22Rv1 (cell line): ENCODE data around the gene VPS33A.

ENCODE experiments used
- H3K27ac ChIP-seq: fragments of 450-650 bp; 2 replicates; pipeline ENCODE4 v1.5.1; 2017
- ZFX ChIP-seq: fragments of 450-650 bp; IDR thresholded peaks from 2 replicates; pipeline ENCODE4 v1.6.1; 2017; ENCODE audit warnings: antibody characterized with exemption, borderline replicate concordance
- TF ChIP-seq, protein P1 (sequence below): fragments of 450-650 bp; IDR thresholded peaks from 2 replicates; pipeline ENCODE4 v1.5.1; 2017; ENCODE audit warnings: mild to moderate bottlenecking

VPS33A gene

GRCh38 chr12:122204167-122205052, 61.9 kb downstream of the VPS33A start:
- H3K27ac ChIP-seq = no peak overlapping the region; the same call in 1 of the 2 replicates
- no peak for TF ChIP-seq ZFX
- TF ChIP-seq, protein P1, sequence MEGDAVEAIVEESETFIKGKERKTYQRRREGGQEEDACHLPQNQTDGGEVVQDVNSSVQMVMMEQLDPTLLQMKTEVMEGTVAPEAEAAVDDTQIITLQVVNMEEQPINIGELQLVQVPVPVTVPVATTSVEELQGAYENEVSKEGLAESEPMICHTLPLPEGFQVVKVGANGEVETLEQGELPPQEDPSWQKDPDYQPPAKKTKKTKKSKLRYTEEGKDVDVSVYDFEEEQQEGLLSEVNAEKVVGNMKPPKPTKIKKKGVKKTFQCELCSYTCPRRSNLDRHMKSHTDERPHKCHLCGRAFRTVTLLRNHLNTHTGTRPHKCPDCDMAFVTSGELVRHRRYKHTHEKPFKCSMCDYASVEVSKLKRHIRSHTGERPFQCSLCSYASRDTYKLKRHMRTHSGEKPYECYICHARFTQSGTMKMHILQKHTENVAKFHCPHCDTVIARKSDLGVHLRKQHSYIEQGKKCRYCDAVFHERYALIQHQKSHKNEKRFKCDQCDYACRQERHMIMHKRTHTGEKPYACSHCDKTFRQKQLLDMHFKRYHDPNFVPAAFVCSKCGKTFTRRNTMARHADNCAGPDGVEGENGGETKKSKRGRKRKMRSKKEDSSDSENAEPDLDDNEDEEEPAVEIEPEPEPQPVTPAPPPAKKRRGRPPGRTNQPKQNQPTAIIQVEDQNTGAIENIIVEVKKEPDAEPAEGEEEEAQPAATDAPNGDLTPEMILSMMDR = no peak

- peak within 1 kb of the TSS; percentile 30; the same call in 1 of the 2 replicates for H3K27ac ChIP-seq
- TF ChIP-seq ZFX = no peak
- TF ChIP-seq, protein P1 = no peak
These were observed 62.8 kb downstream of the VPS33A start, which contains the start of gene B3GNT4 for GRCh38 chr12:122203301-122204166. Gene B3GNT4, plus strand, starts transcription at chr12:122203709. Its CDS starts 910 bp downstream, at chr12:122204619.

- peak overlapping the region; percentile 30; the same call in 1 of the 2 replicates for H3K27ac ChIP-seq
These were observed 63.5 kb downstream of the VPS33A start for GRCh38 chr12:122202811-122203210.

DNA sequence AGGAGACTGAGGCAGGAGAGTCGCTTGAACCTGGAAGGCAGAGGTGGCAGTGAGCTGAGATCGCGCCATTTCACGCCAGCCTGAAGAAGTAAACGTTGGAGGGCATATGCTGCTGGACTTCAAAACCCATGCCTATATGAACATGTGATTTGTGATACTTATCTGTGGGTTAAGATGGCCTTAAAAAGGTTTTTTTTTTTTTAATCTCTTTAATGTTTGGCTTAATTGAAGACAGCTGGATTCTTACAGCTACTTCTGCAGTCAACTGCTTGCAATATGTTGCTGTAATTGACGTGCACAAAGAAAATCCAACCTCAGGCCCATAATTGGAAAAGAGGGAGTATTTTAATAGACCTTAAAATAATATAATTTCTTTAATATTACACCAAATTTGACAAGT, 64.3 kb downstream of the VPS33A start:
- H3K27ac ChIP-seq = no peak overlapping the region
- TF ChIP-seq, protein P1 = no peak
- TF ChIP-seq ZFX = no peak

DNA sequence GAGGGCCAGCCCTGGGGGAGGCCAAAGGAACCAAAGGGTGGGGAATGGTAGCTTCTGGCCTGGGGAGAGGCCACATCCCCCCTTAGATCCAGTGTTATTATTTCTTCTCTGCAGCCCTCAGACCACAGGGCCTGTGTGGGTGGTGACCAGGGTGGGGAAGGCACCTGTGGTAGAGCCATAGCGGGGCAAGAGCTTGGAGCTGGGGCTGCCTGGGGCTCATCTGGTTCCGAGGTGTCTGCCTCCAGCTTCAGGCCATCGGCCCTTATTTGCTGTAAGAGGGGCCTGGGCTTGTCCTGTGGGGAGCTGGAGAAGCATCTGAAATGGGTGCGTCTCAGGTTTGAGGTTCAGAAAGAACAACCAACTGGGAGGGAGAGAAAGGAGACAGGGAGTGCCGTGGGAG, 64.9 kb downstream of the VPS33A start:
- no peak overlapping the region for H3K27ac ChIP-seq
- no peak for TF ChIP-seq ZFX
- TF ChIP-seq, protein P1 = no peak

DNA sequence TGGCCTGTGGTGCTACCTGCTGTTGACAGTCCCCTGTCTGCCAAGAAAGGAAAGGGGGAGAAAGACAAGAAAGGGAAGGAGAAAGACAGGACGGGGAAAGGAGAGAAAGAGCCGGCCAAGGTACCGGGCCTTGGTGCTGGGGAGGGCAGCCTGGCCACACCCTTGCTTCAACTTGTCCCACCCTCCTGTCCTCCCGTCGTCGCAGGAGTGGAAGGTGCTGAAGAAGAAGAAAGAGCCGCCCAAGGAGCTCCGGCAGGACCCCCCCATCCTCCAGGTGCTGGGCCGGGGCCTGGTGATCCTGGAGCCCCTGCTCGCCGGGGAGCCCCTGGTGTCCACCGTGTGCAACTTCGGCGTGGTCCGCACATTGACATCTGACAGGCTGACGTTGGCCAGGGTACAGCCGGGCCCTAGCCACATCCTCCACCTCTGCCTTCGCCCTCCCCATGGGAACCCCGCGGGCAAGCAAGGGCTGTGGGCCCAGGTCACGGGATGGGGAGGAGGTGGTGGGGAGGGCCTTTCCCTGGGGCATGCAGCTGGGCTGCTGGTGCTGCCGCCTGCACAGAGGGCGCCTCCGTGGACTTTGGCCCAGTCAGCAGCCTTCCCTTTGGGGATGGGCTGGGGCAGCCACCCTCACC, 65.6 kb downstream of the VPS33A start:
- H3K27ac ChIP-seq = no peak overlapping the region
- no peak for TF ChIP-seq ZFX
- TF ChIP-seq, protein P1 = no peak

- H3K27ac ChIP-seq = no peak overlapping the region
- TF ChIP-seq, protein P1 = no peak
- no peak for TF ChIP-seq ZFX
These were observed 66.6 kb downstream of the VPS33A start for GRCh38 chr12:122199484-122200355.
